Mesenchymal stem cell (in vitro differentiated cells and primary cell): ENCODE results near the gene CCL21. TPM values are rescaled to one million over a fixed set of nuclear protein-coding genes. Genes with fewer than 3 reads are reported as not detected.
"Not testable (repeated sequence)": the region's sequence is repeated elsewhere in the genome, so short reads cannot be mapped to it uniquely, and the experiment has no call there.

Source experiments
- DNase-seq: peaks from one replicate; pipeline ENCODE4 v3.0.0-alpha.2; 2013
- H2AFZ ChIP-seq: one replicate; pipeline ENCODE4 v1.6.1; 2013; ENCODE audit warnings: low read depth, mild to moderate bottlenecking, control low read depth, inconsistent platforms, low read length, moderate library complexity
- H2AK5ac ChIP-seq: 2 replicates; pipeline ENCODE4 v1.6.1; 2013; ENCODE audit warnings: low read length, moderate library complexity, mild to moderate bottlenecking, inconsistent platforms; ENCODE audit not compliant: severe bottlenecking
- H2BK120ac ChIP-seq: one replicate; pipeline ENCODE4 v1.6.1; 2013; ENCODE audit warnings: low read depth, mild to moderate bottlenecking, inconsistent platforms, low read length, moderate library complexity
- H2BK12ac ChIP-seq, 2 experiments: one replicate each; pipeline ENCODE4 v1.6.1; 2013; ENCODE audit warnings: inconsistent platforms in 2 of 2, low read length in 2 of 2, mild to moderate bottlenecking in 2 of 2, moderate library complexity in 2 of 2, control low read depth in 1 of 2
- H2BK15ac ChIP-seq: one replicate; pipeline ENCODE4 v1.6.1; 2013; ENCODE audit warnings: mild to moderate bottlenecking, low read depth, inconsistent platforms; ENCODE audit not compliant: poor library complexity, severe bottlenecking
- H2BK5ac ChIP-seq: 2 replicates; pipeline ENCODE4 v1.6.1; 2013; ENCODE audit warnings: low read depth, mild to moderate bottlenecking, low read length, control low read depth, inconsistent platforms; ENCODE audit not compliant: poor library complexity, severe bottlenecking
- H3K14ac ChIP-seq, 2 experiments: one replicate each; pipeline ENCODE4 v1.6.1; 2013; ENCODE audit warnings: inconsistent platforms in 2 of 2, low read length in 2 of 2, control low read depth in 1 of 2, mild to moderate bottlenecking in 1 of 2, moderate library complexity in 1 of 2
- H3K18ac ChIP-seq, 2 experiments: one replicate each; pipeline ENCODE4 v1.6.1; 2013; ENCODE audit warnings: inconsistent platforms in 2 of 2, low read length in 2 of 2, control low read depth in 1 of 2, low read depth in 1 of 2, mild to moderate bottlenecking in 1 of 2
- H3K23ac ChIP-seq, 2 experiments: one replicate each; pipeline ENCODE4 v1.6.1; 2013; ENCODE audit warnings: inconsistent platforms in 2 of 2, low read length in 2 of 2, mild to moderate bottlenecking in 2 of 2, moderate library complexity in 2 of 2, control low read depth in 1 of 2
- H3K27ac ChIP-seq: 2 replicates; pipeline ENCODE4 v1.5.1; 2013; ENCODE audit warnings: mild to moderate bottlenecking, moderate library complexity, low read length, control low read depth, inconsistent platforms; ENCODE audit not compliant: poor library complexity, severe bottlenecking
- H3K27me3 ChIP-seq, 2 experiments: 2 replicates each; pipeline versions ENCODE4 v1.6.1 to v1.7.0; 2013; ENCODE audit warnings: low read length in 2 of 2, mild to moderate bottlenecking in 2 of 2, moderate library complexity in 2 of 2, control low read depth in 1 of 2, inconsistent platforms in 1 of 2; ENCODE audit not compliant: control insufficient read depth in 1 of 2, insufficient read depth in 1 of 2
- H3K36me3 ChIP-seq, 2 experiments: 2 replicates each; pipeline versions ENCODE4 v1.6.1 to v1.7.0; 2013; ENCODE audit warnings: low read length in 2 of 2, control low read depth in 1 of 2, inconsistent platforms in 1 of 2, low read depth in 1 of 2, mild to moderate bottlenecking in 1 of 2; ENCODE audit not compliant: insufficient read depth in 2 of 2, control insufficient read depth in 1 of 2
- H3K4ac ChIP-seq, 2 experiments: one replicate each; pipeline ENCODE4 v1.6.1; 2013; ENCODE audit warnings: inconsistent platforms in 2 of 2, low read length in 2 of 2, mild to moderate bottlenecking in 2 of 2, moderate library complexity in 2 of 2, control low read depth in 1 of 2, low read depth in 1 of 2
- H3K4me1 ChIP-seq: 2 replicates; pipeline ENCODE4 v1.6.1; 2013; ENCODE audit warnings: low read depth, low read length, control low read depth; ENCODE audit not compliant: control insufficient read depth, insufficient read depth
- H3K4me2 ChIP-seq: 2 replicates; pipeline ENCODE4 v1.6.1; 2013; ENCODE audit warnings: low read length, mild to moderate bottlenecking, inconsistent platforms; ENCODE audit not compliant: poor library complexity, severe bottlenecking
- H3K4me3 ChIP-seq, 2 experiments: 2 replicates each; pipeline versions ENCODE4 v1.5.1 to v1.7.0; 2013; ENCODE audit warnings: low read length in 2 of 2, mild to moderate bottlenecking in 2 of 2, control low read depth in 1 of 2, low read depth in 1 of 2; ENCODE audit not compliant: insufficient read depth in 1 of 2
- H3K79me1 ChIP-seq: replicated peaks from 2 replicates; pipeline ENCODE4 v1.6.1; 2013; ENCODE audit warnings: mild to moderate bottlenecking, control low read depth, low read length, inconsistent platforms; ENCODE audit not compliant: poor library complexity, severe bottlenecking
- H3K9ac ChIP-seq: 2 replicates; pipeline ENCODE4 v1.7.0; 2013; ENCODE audit warnings: mild to moderate bottlenecking, low read length, moderate library complexity
- H3K9me3 ChIP-seq: 2 replicates; pipeline ENCODE4 v1.7.0; 2013; ENCODE audit warnings: mild to moderate bottlenecking, low read length; ENCODE audit not compliant: control insufficient read depth
- H4K8ac ChIP-seq: one replicate; pipeline ENCODE4 v1.6.1; 2013; ENCODE audit warnings: inconsistent platforms, mild to moderate bottlenecking, low read length, moderate library complexity
- H4K91ac ChIP-seq: one replicate; pipeline ENCODE4 v1.6.1; 2013; ENCODE audit warnings: mild to moderate bottlenecking, low read length, inconsistent platforms
- WGBS: methylation state at CpG from one replicate; pipeline ENCODE4 v1.1.7; 2013; ENCODE audit warnings: mixed read lengths; 5-methylcytosine and 5-hydroxymethylcytosine counted together
- polyA plus RNA-seq, 2 experiments: library from polyadenylated mRNA; stranded (reverse); fragments of 200-250 nt; gene quantifications; one replicate each; pipeline ENCODE4 v1.2.3, GENCODE V29; 2013

The CCL21 gene
- not detected for polyA plus RNA-seq (2013, experiment 1 of 2)
- not detected for polyA plus RNA-seq (2013, experiment 2 of 2)

DNA sequence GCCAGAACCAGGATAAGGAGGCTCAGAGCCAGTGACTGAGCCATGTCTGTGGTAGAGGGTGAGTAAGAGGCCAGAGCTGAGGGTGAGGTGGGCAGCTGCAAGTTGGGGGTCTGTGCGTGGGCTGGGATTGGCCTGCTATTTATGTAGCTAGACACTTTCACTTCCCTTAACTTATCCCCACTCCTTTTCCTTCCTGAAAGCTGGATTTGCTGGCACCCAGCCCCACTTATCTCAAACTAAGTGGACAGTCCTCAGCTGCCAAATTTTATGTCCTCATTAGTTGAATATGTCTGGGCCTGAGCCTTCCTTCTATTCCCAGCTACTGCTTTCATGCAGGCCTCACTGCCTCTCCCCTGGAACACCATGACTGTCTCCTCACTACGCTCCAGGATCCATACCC, at the start of gene CCL21:
CCL21 (minus strand) TSS at position 114 of the 400 bp plus-strand sequence; CDS start at position 44, 70 bp downstream.
- Histone ChIP-seq H3K23ac (no peak within 1 kb of the TSS), H3K4ac (no peak within 1 kb of the TSS), H2AFZ (no peak within 1 kb of the TSS), H2BK15ac (no peak within 1 kb of the TSS), H4K91ac (no peak within 1 kb of the TSS), H4K8ac (no peak within 1 kb of the TSS), H3K79me1 (no peaks in the 10 kb centered on the region), H3K9ac (no peak within 1 kb of the TSS), H3K4me1 (no peaks in the 10 kb centered on the region), H3K14ac (no peak within 1 kb of the TSS), H3K18ac (no peak within 1 kb of the TSS), H3K9me3 (no peaks in the 10 kb centered on the region), H3K4me2 (no peak within 1 kb of the TSS), H3K36me3 (no peaks in the 10 kb centered on the region), H2AK5ac (no peak within 1 kb of the TSS), H2BK5ac (no peak within 1 kb of the TSS), H2BK12ac (no peak within 1 kb of the TSS), H3K27ac (no peak within 1 kb of the TSS), H3K27me3 (peaks cover 26 to 31% of the 10 kb centered on the region in 2 experiments), H3K4me3 (no peak within 1 kb of the TSS), H2BK120ac (no peak within 1 kb of the TSS)
- no peak for DNase-seq
- 88% methylated on average over 1 of the region's 2 CpGs for WGBS

DNA sequence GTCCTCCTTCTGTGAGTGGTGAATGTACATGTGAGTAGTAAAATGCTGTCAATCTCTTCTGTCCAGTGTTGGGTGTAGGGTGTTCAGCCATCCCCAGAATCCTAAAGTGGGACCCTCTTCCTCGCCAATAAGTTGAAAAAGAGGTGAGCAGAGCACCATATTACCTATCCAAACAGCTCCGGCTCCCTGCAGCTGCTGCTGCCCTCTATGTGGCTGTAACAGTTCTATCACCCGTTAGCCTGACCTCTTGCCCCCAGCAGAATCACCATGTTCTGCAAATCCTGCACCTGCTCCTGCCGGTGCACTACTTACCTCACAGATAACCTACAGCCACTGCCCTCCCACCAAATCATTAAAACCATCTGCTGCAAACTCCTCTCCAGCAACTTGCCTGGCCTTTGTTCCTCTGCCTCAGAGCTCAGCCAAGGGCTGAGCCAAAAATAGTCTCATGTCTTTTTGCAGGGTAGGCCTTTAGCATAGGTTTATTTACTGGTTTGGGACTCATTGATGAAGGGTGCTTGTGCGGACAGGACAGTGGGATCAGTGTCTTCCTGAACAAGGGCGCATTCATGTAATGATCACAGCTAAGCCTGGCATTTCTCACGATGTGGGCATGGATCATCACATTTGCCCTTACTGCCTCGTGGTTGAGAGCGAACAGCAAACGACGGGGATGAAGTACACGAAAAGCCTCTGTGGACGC, 49.6 kb upstream of the CCL21 start:
- H3K9me3 ChIP-seq = peaks cover 4% of the 10 kb centered on the region
- H3K4me1 ChIP-seq = peaks cover 3% of the 10 kb centered on the region
- no peak overlapping the region for H4K8ac ChIP-seq
- H3K27me3 ChIP-seq = peaks cover 34 to 42% of the 10 kb centered on the region in 2 experiments
- H3K79me1 ChIP-seq = no peaks in the 10 kb centered on the region
- H2BK15ac ChIP-seq = no peak overlapping the region
- no peak overlapping the region for H2BK5ac ChIP-seq
- H3K4me2 ChIP-seq = no peak overlapping the region
- H3K4ac ChIP-seq = no peak overlapping the region
- H3K14ac ChIP-seq = no peak overlapping the region
- no peak overlapping the region for H2BK120ac ChIP-seq
- H2AK5ac ChIP-seq = no peak overlapping the region
- no peak overlapping the region for H3K18ac ChIP-seq
- H3K36me3 ChIP-seq = no peaks in the 10 kb centered on the region
- H4K91ac ChIP-seq = no peak overlapping the region
- WGBS = 77% methylated on average over 13 of the region's 13 CpGs
- no peak overlapping the region for H3K4me3 ChIP-seq
- H3K27ac ChIP-seq = no peak overlapping the region
- no peak for DNase-seq
- no peak overlapping the region for H3K9ac ChIP-seq
- no peak overlapping the region for H2BK12ac ChIP-seq
- no peak overlapping the region for H3K23ac ChIP-seq
- H2AFZ ChIP-seq = no peak overlapping the region

DNA sequence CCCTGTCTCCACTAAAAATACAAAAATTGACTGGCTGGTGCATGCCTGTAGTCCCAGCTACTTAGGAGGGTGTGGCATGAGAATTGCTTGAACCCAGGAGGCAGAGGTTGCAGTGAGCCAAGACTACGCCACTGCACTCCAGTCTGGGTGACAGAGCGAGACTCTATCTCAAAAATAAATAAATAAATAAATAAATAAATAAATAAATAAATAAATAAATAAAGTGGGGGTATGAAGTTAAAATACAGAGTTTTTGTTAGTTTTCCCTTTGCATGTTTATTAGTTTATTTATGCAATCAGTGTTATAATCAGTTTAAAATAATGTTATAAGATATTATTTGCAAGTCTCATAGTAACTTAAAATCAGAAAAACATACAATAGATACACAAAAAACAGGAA, 40.4 kb upstream of the CCL21 start:
- not testable (repeated sequence) for H3K4me3 ChIP-seq, H3K36me3 ChIP-seq, H4K8ac ChIP-seq, H3K18ac ChIP-seq, H3K14ac ChIP-seq, H3K23ac ChIP-seq, DNase-seq, H3K9me3 ChIP-seq, H2AK5ac ChIP-seq, H3K27ac ChIP-seq, H3K4me1 ChIP-seq, H2BK5ac ChIP-seq, H2BK15ac ChIP-seq, H2BK12ac ChIP-seq, H2AFZ ChIP-seq, H3K9ac ChIP-seq, H3K4ac ChIP-seq, H4K91ac ChIP-seq, H3K4me2 ChIP-seq, H2BK120ac ChIP-seq, H3K79me1 ChIP-seq
- H3K27me3 ChIP-seq = peaks cover 0 to 27% of the 10 kb centered on the region in 2 experiments
- no CpG with 5 or more reads among the region's 2 CpGs for WGBS

- Histone ChIP-seq H2BK5ac (no peak overlapping the region), H3K27ac (no peak overlapping the region), H3K4me1 (no peaks in the 10 kb centered on the region), H3K4me2 (no peak overlapping the region), H3K18ac (no peak overlapping the region), H3K14ac (no peak overlapping the region), H4K91ac (no peak overlapping the region), H2BK120ac (no peak overlapping the region), H2AFZ (no peak overlapping the region), H2BK15ac (no peak overlapping the region), H3K27me3 (peaks cover 0 to 6% of the 10 kb centered on the region in 2 experiments), H3K9me3 (peaks cover 5% of the 10 kb centered on the region), H3K4ac (no peak overlapping the region), H2AK5ac (no peak overlapping the region), H3K36me3 (no peaks in the 10 kb centered on the region), H3K79me1 (no peaks in the 10 kb centered on the region), H3K9ac (no peak overlapping the region), H2BK12ac (no peak overlapping the region), H3K23ac (no peak overlapping the region), H3K4me3 (no peak overlapping the region), H4K8ac (no peak overlapping the region)
- DNase-seq = no peak
These were observed 36.6 kb upstream of the CCL21 start for GRCh38 chr9:34746526-34746925.
